ENCODE measurements around the gene RBM4.

DNA sequence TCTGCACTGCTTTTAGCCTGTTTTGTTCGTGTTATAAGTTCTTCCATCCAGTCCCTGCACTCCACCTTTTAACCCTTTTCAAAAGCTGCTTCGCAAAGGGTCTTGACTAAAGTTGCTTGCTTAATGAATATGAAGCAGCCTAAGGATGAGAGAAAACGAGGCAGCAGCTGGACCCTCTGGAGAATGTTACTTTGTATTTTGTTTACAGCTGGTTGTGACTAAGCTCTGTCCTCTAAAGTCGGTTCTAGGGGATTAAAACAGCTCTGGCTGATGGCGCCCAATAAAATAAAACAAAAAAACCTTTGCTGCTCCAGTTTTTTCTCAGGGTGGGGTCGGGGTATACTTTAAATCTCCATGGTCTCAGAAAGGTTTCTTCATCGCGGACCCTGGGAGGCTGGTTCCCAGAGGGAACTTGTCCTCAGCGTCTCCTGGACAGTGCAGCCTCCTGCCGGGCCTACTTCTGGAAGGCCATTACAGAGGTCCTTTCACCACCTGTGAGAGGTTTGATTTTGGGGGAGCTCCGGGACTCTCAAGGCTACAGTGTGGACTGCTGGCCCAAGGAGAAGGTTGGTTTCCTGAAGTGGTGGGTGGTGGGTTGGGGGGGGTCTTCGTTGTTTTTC, 836 bp upstream of the RBM4 start:
- TF ChIP-seq, protein P1, sequence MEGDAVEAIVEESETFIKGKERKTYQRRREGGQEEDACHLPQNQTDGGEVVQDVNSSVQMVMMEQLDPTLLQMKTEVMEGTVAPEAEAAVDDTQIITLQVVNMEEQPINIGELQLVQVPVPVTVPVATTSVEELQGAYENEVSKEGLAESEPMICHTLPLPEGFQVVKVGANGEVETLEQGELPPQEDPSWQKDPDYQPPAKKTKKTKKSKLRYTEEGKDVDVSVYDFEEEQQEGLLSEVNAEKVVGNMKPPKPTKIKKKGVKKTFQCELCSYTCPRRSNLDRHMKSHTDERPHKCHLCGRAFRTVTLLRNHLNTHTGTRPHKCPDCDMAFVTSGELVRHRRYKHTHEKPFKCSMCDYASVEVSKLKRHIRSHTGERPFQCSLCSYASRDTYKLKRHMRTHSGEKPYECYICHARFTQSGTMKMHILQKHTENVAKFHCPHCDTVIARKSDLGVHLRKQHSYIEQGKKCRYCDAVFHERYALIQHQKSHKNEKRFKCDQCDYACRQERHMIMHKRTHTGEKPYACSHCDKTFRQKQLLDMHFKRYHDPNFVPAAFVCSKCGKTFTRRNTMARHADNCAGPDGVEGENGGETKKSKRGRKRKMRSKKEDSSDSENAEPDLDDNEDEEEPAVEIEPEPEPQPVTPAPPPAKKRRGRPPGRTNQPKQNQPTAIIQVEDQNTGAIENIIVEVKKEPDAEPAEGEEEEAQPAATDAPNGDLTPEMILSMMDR (IDR thresholded peaks at IDR 0.05; ENCODE audit: borderline replicate concordance, extremely low read depth, low read length, poor library complexity, severe bottlenecking), result no peak
- TF ChIP-seq EZH2 (IDR thresholded peaks at IDR 0.05; ENCODE audit: borderline replicate concordance, low read depth, low read length, severe bottlenecking), result no peak

All from DND-41 (cell line).